Mucosa of descending colon (tissue), 3 donors: ENCODE results near the gene RBM20. TPM values are rescaled to one million over a fixed set of nuclear protein-coding genes. Genes with fewer than 3 reads are reported as not detected.

ENCODE experiments used
- ATAC-seq: fragments of 200-7000 bp; cut with Tn5 transposase; one replicate; pipeline ENCODE4 v1.9.1; 2020; ENCODE audit warnings: mild to moderate bottlenecking, moderate library complexity
- DNase-seq, 3 donors: peaks; one replicate each; pipeline ENCODE4 v3.0.0-alpha.2; 2020
- H3K36me3 ChIP-seq: fragments of 200-600 bp; one replicate; pipeline ENCODE4 v1.8.0; 2021; ENCODE audit warnings: low read depth, mild to moderate bottlenecking
- H3K4me1 ChIP-seq: fragments of 200-600 bp; one replicate; pipeline ENCODE4 v1.8.0; 2021; ENCODE audit warnings: low read depth, mild to moderate bottlenecking
- H3K4me3 ChIP-seq: fragments of 200-600 bp; one replicate; pipeline ENCODE4 v1.8.0; 2021; ENCODE audit warnings: mild to moderate bottlenecking
- H3K9me3 ChIP-seq: fragments of 200-600 bp; one replicate; pipeline ENCODE4 v1.8.0; 2021; ENCODE audit warnings: mild to moderate bottlenecking
- CTCF ChIP-seq: fragments of 200-600 bp; IDR thresholded peaks from one replicate; pipeline ENCODE4 v1.8.0; 2022; ENCODE audit warnings: antibody characterized with exemption, mild to moderate bottlenecking
- intact Hi-C, 2 donors: fragments of 100-400 bp; cut with DNase I in 1 of 2; cut with micrococcal nuclease in 1 of 2; formaldehyde crosslinking; loops; one replicate each; pipeline versions ENCODE4 v1.11.0 to v1.11.1; 2022; cut with DNase I, micrococcal nuclease
- total RNA-seq, 3 donors: library from RNA; stranded (reverse); fragmentation: NEBNext Ultra II Directional in 2 of 3; extraction: Animal tissue kit (Norgen Biotek cat#: 25700) in 2 of 3; gene quantifications; one replicate each; pipeline versions ENCODE4 v1.2.1 to v1.2.4, GENCODE V29; 2021 to 2023
- donor health status: DM: no; HTN: no; CAD: no; lungs with moderate emphysema.
- donor health status: DM: no; HTN: no; CAD: no.
- donor health status: DM: no; HTN: yes; CAD: no.

Gene RBM20
- total RNA-seq, 3 donors from 2014 or later = 0.46 to 9.7 (median 2.0) TPM

GRCh38 chr10:110648692-110649346 lies 4.7 kb downstream of the RBM20 start:
- H3K4me1 ChIP-seq = peaks cover 9% of the 10 kb centered on the region
- H3K9me3 ChIP-seq = no peaks in the 10 kb centered on the region
- ATAC-seq (no peak), DNase-seq (no peak)
- H3K36me3 ChIP-seq = no peaks in the 10 kb centered on the region
- TF ChIP-seq CTCF = no peak
- intact Hi-C loops = no loop called here
- H3K4me3 ChIP-seq = no peak overlapping the region

DNA sequence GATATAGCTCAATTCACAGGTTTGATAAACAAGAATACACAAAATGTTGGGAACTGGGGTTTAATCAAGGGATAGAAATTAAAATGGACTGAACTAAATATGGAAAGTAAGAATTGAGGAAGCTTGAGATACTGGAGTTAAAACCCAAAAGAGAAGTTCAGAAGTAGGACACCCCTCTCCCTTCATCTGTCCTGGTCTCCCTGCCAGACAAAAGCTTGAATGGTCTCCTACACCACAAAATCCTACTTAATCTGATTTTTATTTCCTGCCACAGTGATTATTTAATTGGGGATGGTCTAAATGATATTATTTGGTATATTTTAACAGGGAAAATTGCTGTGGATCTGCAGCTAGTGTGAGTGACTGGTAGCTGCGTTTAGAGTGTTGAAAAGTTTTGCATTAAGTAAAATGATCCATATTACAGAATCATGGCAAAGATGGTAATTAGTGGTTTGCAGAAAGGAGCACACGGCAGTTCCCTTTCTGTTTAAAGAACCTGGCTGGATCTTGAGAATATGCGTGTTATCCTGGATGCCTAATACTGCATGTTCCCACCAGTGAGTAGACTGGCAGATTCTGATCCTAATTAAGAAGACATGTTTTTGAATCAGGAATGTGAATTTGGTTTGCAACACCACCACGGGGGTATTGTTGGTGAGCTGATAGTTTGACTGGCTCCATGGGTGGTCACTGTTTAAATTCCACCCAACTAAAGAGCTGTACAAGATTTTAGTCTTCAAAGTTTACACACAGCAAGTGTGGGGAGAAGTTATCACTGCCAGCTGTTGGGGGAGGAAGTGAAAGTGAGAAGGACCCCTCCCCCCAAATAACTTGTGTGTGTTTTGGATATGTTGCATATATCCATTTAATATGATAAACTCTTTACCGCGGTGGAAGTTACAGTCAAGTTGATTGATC lies 5.5 kb downstream of the RBM20 start:
- Histone ChIP-seq H3K4me1 (peaks cover 1% of the 10 kb centered on the region), H3K9me3 (no peaks in the 10 kb centered on the region), H3K4me3 (no peak overlapping the region), H3K36me3 (no peaks in the 10 kb centered on the region)
- no peak for DNase-seq
- intact Hi-C loops = no loop called here
- no peak for ATAC-seq
- no peak for TF ChIP-seq CTCF

DNA sequence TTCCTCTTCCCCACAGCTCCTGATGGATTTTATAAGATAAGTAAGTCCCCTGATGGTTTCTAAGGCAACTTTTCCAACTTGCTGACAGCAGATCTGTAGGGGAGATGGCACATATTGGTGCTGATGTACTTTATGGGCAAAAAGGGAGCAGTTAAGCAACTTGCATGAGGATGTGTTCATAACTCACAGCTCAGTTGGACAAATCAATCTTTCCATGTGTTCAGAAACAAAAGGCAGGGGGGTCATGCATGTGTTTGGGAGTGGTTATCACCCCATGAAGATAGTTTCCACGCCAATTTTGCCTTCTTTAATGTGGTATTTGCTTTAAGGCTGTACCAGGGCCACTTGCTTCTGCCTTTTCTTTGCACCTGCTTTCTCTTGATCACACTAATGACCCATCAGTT lies 6.1 kb downstream of the RBM20 start:
- ATAC-seq = no peak
- Histone ChIP-seq H3K4me3 (no peak overlapping the region), H3K4me1 (no peaks in the 10 kb centered on the region), H3K9me3 (no peaks in the 10 kb centered on the region), H3K36me3 (no peaks in the 10 kb centered on the region)
- no peak for TF ChIP-seq CTCF
- DNase-seq = no peak
- intact Hi-C loops = no loop called here

GRCh38 chr10:110651044-110651958 lies 7.2 kb downstream of the RBM20 start:
- Histone ChIP-seq H3K36me3 (no peaks in the 10 kb centered on the region), H3K9me3 (no peaks in the 10 kb centered on the region), H3K4me3 (no peak overlapping the region), H3K4me1 (no peaks in the 10 kb centered on the region)
- no peak for ATAC-seq
- intact Hi-C loops = no loop called here
- TF ChIP-seq CTCF = no peak
- no peak for DNase-seq

GRCh38 chr10:110652475-110653118 lies 8.5 kb downstream of the RBM20 start:
- intact Hi-C loops = no loop called here
- no peak overlapping the region for H3K4me3 ChIP-seq
- no peaks in the 10 kb centered on the region for H3K9me3 ChIP-seq
- no peak for DNase-seq
- no peaks in the 10 kb centered on the region for H3K4me1 ChIP-seq
- no peak for TF ChIP-seq CTCF
- no peaks in the 10 kb centered on the region for H3K36me3 ChIP-seq
- ATAC-seq = no peak
